ENCODE results near the gene INPP5J.

DNA sequence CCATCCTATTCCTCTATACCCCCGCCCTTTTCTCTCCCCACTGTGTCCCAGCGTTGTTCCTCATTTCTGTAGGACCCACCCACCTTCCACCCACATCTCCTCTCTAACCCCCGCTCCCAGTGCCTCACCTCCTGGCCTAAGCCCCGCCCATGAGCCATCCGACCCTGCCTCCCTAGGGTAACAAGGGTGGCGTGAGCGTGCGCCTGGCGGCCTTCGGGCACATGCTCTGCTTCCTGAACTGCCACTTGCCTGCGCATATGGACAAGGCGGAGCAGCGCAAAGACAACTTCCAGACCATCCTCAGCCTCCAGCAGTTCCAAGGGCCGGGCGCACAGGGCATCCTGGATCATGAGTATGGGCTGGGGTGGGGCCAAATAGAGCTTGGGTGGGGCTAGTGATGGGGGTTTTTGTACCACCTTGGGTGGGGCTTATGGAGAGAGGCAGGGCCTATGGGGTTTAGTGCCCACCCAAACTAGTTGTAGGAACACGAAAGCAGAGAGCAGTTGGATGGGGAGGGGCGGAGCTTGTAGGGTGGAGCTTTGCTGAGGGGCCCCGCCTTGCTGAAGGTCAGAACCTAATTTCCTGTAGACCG lies 4.5 kb downstream of the INPP5J start:
- TF ChIP-seq SP1 (IDR thresholded peaks at IDR 0.05) (no peak), BHLHE40 (IDR thresholded peaks at IDR 0.05; ENCODE audit: borderline replicate concordance) (no peak), ARNT (IDR thresholded peaks at IDR 0.05) (no peak), ZNF384 (IDR thresholded peaks at IDR 0.05) (no peak), SUZ12 (IDR thresholded peaks at IDR 0.05) (no peak), HDGF (IDR thresholded peaks at IDR 0.05; ENCODE audit: borderline replicate concordance) (no peak), FOXK2 (IDR thresholded peaks at IDR 0.05) (no peak), FOXM1 (IDR thresholded peaks at IDR 0.05; ENCODE audit: borderline replicate concordance) (no peak), NFRKB (IDR thresholded peaks at IDR 0.05) (no peak), TARDBP (IDR thresholded peaks at IDR 0.05) (no peak)

All from HEK293T (cell line).